GM12891 (cell line): ENCODE data around the gene GLYATL1.

Source experiments
- DNase-seq: peaks from one replicate; pipeline ENCODE4 v3.0.0; 2011; ENCODE audit warnings: low spot score; ENCODE audit not compliant: insufficient read length
- FAIRE-seq: peaks from 2 replicates; lab custom pipeline; 2011; peaks lifted over from hg19 to GRCh38; lab: Jason Lieb, UNC
- PAX5 ChIP-seq: IDR thresholded peaks from 2 replicates; pipeline ENCODE4 v1.6.1; 2011; ENCODE audit warnings: low read length, moderate library complexity, mild to moderate bottlenecking; ENCODE audit not compliant: insufficient read depth, severe bottlenecking
- POLR2A ChIP-seq: IDR thresholded peaks from 2 replicates; pipeline ENCODE4 v1.6.1; 2011; ENCODE audit warnings: low read depth, low read length, control low read depth
- POLR2AphosphoS5 ChIP-seq: IDR thresholded peaks from 2 replicates; pipeline ENCODE4 v1.6.1; 2011; ENCODE audit warnings: low read depth, low read length, control low read depth
- POU2F2 ChIP-seq: IDR thresholded peaks from 2 replicates; pipeline ENCODE4 v1.6.1; 2011; ENCODE audit warnings: low read depth, mild to moderate bottlenecking, control low read depth, low read length, moderate library complexity
- SPI1 ChIP-seq: IDR thresholded peaks from 2 replicates; pipeline ENCODE4 v1.6.1; 2011; ENCODE audit warnings: low read depth, low read length, control low read depth
- TAF1 ChIP-seq: IDR thresholded peaks from 2 replicates; pipeline ENCODE4 v1.6.1; 2011; ENCODE audit warnings: low read depth, low read length, control low read depth

Gene GLYATL1

GRCh38 chr11:58913685-58914084 is 25.6 kb upstream of the GLYATL1 start:
- FAIRE-seq (no peak), DNase-seq (no peak)

GRCh38 chr11:58914821-58915543 is 24.3 kb upstream of the GLYATL1 start:
- FAIRE-seq (no peak), DNase-seq (no peak)
- TF ChIP-seq SPI1 = no peak
- TF ChIP-seq POLR2AphosphoS5 = no peak
- no peak for TF ChIP-seq TAF1
- no peak for TF ChIP-seq POU2F2
- no peak for TF ChIP-seq POLR2A
- TF ChIP-seq PAX5 = no peak

More at GRCh38 chr11:58913685-58914084, 25.6 kb upstream of the GLYATL1 start:
- TF ChIP-seq SPI1 (no peak), POLR2AphosphoS5 (no peak), POU2F2 (no peak), PAX5 (no peak), TAF1 (no peak), POLR2A (no peak)

- no peak for FAIRE-seq
- DNase-seq = no peak
- TF ChIP-seq TAF1 (no peak), SPI1 (no peak), POLR2A (no peak), POU2F2 (no peak), PAX5 (no peak), POLR2AphosphoS5 (no peak)
Measured at GRCh38 chr11:58916637-58917036, 22.7 kb upstream of the GLYATL1 start.

GRCh38 chr11:58917159-58917783 is 22.0 kb upstream of the GLYATL1 start:
- no peak for FAIRE-seq

GRCh38 chr11:58919561-58919960 is 19.7 kb upstream of the GLYATL1 start:
- FAIRE-seq (no peak), DNase-seq (no peak)
- TF ChIP-seq POLR2AphosphoS5 = no peak
- TF ChIP-seq SPI1 = no peak
- no peak for TF ChIP-seq POLR2A
- no peak for TF ChIP-seq TAF1
- TF ChIP-seq PAX5 = no peak
- TF ChIP-seq POU2F2 = no peak

More at GRCh38 chr11:58917159-58917783, 22.0 kb upstream of the GLYATL1 start:
- DNase-seq = no peak
- TF ChIP-seq POLR2A = no peak
- TF ChIP-seq SPI1 = no peak
- TF ChIP-seq POU2F2 = no peak
- no peak for TF ChIP-seq TAF1
- no peak for TF ChIP-seq POLR2AphosphoS5

- TF ChIP-seq TAF1 (no peak), PAX5 (no peak), POU2F2 (no peak), SPI1 (no peak), POLR2A (no peak), POLR2AphosphoS5 (no peak)
- DNase-seq = no peak
- no peak for FAIRE-seq
Measured at GRCh38 chr11:58919980-58920379, 19.3 kb upstream of the GLYATL1 start.

- TF ChIP-seq POU2F2 (no peak), SPI1 (no peak), TAF1 (no peak), POLR2A (no peak), PAX5 (no peak), POLR2AphosphoS5 (no peak)
- FAIRE-seq = no peak
- no peak for DNase-seq
Measured at GRCh38 chr11:58921778-58922390, 17.4 kb upstream of the GLYATL1 start.

GRCh38 chr11:58922479-58922878 is 16.8 kb upstream of the GLYATL1 start:
- DNase-seq = no peak
- TF ChIP-seq POU2F2 (no peak), SPI1 (no peak), TAF1 (no peak), POLR2A (no peak)
- no peak for FAIRE-seq

- FAIRE-seq = no peak
- DNase-seq = no peak
Measured at GRCh38 chr11:58923300-58923788, 15.9 kb upstream of the GLYATL1 start.

More at GRCh38 chr11:58923300-58923788, 15.9 kb upstream of the GLYATL1 start:
- no peak for TF ChIP-seq POLR2AphosphoS5
- TF ChIP-seq POU2F2 = no peak
- no peak for TF ChIP-seq POLR2A
- no peak for TF ChIP-seq SPI1
- no peak for TF ChIP-seq TAF1
- TF ChIP-seq PAX5 = no peak
